ENCODE data around the gene BEND6.

Gene BEND6

DNA sequence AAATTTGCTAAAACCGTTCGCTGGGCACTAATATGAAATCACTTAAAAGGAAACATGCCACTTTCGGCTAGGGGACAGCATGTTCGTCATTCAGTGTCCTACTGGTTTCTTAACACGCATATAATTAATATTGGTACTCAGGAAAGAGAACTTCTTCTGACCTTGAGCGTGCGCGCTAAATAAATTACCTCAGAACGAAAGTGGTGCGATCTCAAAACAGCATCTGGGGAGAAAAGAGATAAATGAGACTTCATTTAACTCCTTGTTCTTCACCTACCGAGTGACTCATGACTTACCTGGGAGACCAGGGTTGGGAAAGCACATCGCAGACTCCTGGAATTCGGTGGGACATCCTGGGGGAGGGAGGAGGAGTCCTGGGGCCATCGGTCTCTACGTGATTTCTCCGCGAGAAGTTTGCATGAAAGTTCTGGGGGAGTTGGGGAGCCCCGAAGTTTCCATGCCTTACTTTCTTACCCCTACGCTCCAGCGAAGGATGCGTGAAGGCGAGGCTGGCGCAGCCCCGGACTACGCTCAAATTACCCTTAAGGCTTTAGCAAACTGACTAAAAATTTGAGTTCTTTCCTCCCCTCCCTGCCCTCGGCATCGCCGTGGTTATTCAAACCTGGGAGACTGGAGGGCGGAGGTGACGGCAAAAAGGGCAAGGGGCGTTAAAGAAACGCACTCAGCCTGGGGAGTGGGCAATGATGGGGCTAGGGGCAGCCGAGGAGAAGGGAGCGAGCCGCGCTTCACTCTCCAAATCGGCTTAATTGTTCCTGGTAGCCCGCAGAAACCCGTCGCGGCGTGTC is 1.1 kb upstream of the BEND6 start:
- Histone ChIP-seq H3K4me1 (peaks cover 0 to 20% (median 6%) of the 10 kb centered on the region in 4 donors), H3K9me3 (no peaks in the 10 kb centered on the region), H3K27ac (peak overlapping the region; percentile 49 to 56), H3K36me3 (no peaks in the 10 kb centered on the region), H3K4me3 (peak overlapping the region; percentile 61 to 78), H3K27me3 (no peaks in the 10 kb centered on the region)
- TF ChIP-seq, protein P1, sequence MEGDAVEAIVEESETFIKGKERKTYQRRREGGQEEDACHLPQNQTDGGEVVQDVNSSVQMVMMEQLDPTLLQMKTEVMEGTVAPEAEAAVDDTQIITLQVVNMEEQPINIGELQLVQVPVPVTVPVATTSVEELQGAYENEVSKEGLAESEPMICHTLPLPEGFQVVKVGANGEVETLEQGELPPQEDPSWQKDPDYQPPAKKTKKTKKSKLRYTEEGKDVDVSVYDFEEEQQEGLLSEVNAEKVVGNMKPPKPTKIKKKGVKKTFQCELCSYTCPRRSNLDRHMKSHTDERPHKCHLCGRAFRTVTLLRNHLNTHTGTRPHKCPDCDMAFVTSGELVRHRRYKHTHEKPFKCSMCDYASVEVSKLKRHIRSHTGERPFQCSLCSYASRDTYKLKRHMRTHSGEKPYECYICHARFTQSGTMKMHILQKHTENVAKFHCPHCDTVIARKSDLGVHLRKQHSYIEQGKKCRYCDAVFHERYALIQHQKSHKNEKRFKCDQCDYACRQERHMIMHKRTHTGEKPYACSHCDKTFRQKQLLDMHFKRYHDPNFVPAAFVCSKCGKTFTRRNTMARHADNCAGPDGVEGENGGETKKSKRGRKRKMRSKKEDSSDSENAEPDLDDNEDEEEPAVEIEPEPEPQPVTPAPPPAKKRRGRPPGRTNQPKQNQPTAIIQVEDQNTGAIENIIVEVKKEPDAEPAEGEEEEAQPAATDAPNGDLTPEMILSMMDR (IDR thresholded peaks at IDR 0.05): no peak
- DNase-seq: no peak
- intact Hi-C loops (cut with DNase I; ENCODE audit: low total_unique reads): loop anchor here (10.0 kb wide), 2 partner anchors 49 to 71 kb away; no protein-coding TSS in a partner anchor

DNA sequence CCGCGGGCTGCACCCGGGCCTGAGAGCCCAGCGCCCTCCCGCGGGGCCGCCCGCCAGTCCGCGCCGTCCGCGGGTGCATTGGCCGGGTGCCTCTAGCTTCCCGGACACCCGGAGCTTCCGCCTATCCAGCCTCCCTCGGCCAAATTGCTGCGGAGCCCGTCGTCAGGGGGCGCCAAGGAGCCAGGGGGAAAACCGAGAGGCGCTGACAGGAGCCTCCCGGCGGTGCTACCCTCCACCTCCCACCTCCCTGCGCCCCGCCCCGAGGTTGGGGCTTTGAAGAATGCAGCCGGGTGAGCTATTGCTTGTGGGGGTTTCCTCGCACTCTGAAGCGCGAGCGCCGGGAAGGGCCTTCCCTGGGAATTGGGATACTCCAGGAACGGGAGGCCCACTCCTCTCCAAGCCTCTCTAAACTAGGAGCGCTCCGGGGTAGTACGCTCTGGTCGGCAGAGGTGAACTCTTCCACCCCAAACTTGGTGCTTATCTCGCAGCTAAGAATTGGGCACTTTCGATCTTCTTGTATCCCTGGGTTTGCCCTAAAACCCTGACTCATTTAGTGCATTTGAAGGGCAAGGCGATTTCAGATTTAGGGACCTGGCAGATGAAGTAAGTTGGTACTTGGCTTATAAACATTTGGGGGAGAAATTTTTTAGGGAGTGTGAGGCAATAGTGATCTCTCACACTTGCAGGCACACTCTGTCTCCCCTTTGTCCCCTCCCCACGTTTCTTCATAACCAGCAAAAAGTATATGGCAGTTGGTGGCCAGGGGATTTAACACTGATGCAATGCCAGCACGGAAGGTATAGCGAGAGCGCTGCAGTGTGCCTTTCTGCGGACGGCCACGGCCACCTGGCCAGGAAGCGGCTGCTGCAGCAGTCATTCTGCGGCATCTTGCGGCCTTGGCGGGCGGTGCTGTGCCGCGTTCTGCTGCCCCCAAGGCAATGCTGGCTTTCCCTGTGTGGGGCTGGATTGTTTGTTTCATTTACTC is 556 bp downstream of the BEND6 start:
- no peaks in the 10 kb centered on the region for H3K9me3 ChIP-seq
- peaks cover 0 to 20% (median 6%) of the 10 kb centered on the region in 4 donors for H3K4me1 ChIP-seq
- intact Hi-C loops (cut with DNase I; ENCODE audit: low total_unique reads): loop anchor here (5.0 to 10.0 kb wide), 3 partner anchors 51 to 367 kb away; no protein-coding TSS in a partner anchor
- DNase-seq: peak; percentile 69 to 87
- H3K4me3 ChIP-seq: peak overlapping the region; percentile 61 to 78
- H3K27me3 ChIP-seq: no peaks in the 10 kb centered on the region
- H3K27ac ChIP-seq: peak overlapping the region; percentile 49 to 54
- TF ChIP-seq, protein P1 (IDR thresholded peaks at IDR 0.05): peak; percentile 37 to 54
- no peaks in the 10 kb centered on the region for H3K36me3 ChIP-seq

DNA sequence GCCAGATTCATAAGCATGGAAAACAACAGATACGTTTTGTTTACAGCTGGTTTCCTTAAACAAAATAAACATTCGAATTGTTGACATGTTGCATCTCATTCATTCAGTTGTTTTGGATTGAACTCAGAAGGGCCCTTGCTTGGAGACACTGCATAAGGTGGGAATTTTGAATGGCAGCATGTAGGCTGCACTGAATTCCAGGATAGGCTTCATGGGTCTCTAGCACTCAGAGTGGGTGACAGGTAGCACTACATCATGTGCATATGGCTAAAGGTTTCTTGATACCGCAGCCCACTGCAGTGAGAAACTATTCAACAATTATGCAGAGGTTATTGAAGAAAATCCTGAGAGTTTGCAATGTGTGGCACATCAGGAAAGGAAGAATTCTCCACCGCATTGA is 1.6 kb downstream of the BEND6 start:
- Histone ChIP-seq H3K4me3 (no peak overlapping the region), H3K9me3 (no peaks in the 10 kb centered on the region), H3K27me3 (no peaks in the 10 kb centered on the region), H3K4me1 (peaks cover 0 to 20% (median 6%) of the 10 kb centered on the region in 4 donors), H3K36me3 (no peaks in the 10 kb centered on the region), H3K27ac (no peak overlapping the region)
- DNase-seq: no peak
- TF ChIP-seq, protein P1 (IDR thresholded peaks at IDR 0.05): no peak
- intact Hi-C loops (cut with DNase I; ENCODE audit: low total_unique reads): loop anchor here (5.0 to 10.0 kb wide), 3 partner anchors 52 to 366 kb away; no protein-coding TSS in a partner anchor

DNA sequence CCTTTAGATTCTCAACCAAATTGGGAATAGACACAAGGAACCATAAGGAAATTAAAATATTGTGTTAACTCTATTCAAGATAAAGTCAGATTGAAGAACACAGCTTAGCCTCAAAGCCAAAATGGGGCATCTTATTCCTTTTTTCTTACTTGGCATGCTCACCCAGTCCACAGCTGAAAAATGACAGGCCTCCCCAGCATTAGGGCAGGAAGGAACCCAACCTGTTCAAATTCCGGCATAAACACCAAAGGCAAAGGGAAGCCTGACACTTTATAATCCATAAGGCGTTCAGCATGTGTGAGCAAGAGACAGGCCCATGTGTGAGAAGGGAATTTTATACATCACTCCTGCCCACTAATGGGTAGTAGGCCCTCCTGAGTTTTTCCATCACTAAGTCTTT is 2.9 kb downstream of the BEND6 start:
- Histone ChIP-seq H3K27me3 (no peaks in the 10 kb centered on the region), H3K9me3 (no peaks in the 10 kb centered on the region), H3K4me3 (no peak overlapping the region), H3K4me1 (peaks cover 0 to 20% (median 6%) of the 10 kb centered on the region in 4 donors), H3K36me3 (no peaks in the 10 kb centered on the region), H3K27ac (no peak overlapping the region)
- TF ChIP-seq, protein P1 (IDR thresholded peaks at IDR 0.05): no peak
- intact Hi-C loops (cut with DNase I; ENCODE audit: low total_unique reads): loop anchor here (5.0 to 10.0 kb wide), 3 partner anchors 53 to 364 kb away; no protein-coding TSS in a partner anchor
- DNase-seq: no peak

DNA sequence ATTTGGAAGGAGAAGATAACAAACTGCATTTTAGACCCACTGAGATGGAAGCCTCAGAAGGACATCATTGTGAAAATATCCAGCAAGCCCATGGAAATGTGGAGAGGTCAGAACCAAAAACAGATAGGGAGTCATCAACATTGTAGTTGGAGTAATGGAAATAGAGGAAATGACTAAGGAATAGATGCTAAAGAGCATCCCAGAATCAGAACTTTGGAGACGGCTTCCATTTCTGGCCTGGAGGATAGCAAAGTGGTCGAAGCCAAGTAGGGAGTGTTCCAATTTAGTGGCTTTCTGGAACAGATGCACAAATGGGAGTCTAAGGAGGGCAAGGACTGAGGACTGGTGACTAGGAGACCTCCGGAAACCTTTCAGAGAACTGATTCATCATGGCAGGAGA is 3.6 kb downstream of the BEND6 start:
- Histone ChIP-seq H3K9me3 (no peaks in the 10 kb centered on the region), H3K4me1 (peaks cover 0 to 16% (median 6%) of the 10 kb centered on the region in 4 donors), H3K27me3 (no peaks in the 10 kb centered on the region), H3K4me3 (no peak overlapping the region), H3K27ac (no peak overlapping the region), H3K36me3 (no peaks in the 10 kb centered on the region)
- TF ChIP-seq, protein P1 (IDR thresholded peaks at IDR 0.05): no peak
- no peak for DNase-seq
- intact Hi-C loops (cut with DNase I; ENCODE audit: low total_unique reads): loop anchor here (5.0 to 10.0 kb wide), 3 partner anchors 54 to 364 kb away; no protein-coding TSS in a partner anchor

Data from tibial artery (tissue), 4 donors.